ENCODE results near the gene KYAT1.
A peak's percentile ranks its signal among the peaks of the same experiment; 100 is the strongest.
"Not testable (repeated sequence)": the region's sequence is repeated elsewhere in the genome, so short reads cannot be mapped to it uniquely, and the experiment has no call there.

Gene KYAT1

GRCh38 chr9:128882677-128883603 is 1.2 kb upstream of the KYAT1 start:
- peaks cover 10 to 14% of the 10 kb centered on the region in 2 donors for H3K36me3 ChIP-seq (ENCODE audit: control insufficient read depth in 1 of 2, insufficient read depth in 2 of 2, low read length in 2 of 2)
- peaks cover 14 to 39% of the 10 kb centered on the region in 2 donors for H3K4me1 ChIP-seq (ENCODE audit: control insufficient read depth in 1 of 2, insufficient read depth in 2 of 2, low read length in 2 of 2)
- no peaks in the 10 kb centered on the region for H3K9me3 ChIP-seq (ENCODE audit: control insufficient read depth in 1 of 2, low read length in 2 of 2)
- H3K27ac ChIP-seq (ENCODE audit: low read length) = peak overlapping the region; percentile 98
- peak overlapping the region; percentile 85 to 100 for H3K4me3 ChIP-seq (ENCODE audit: low read depth in 1 of 2, low read length in 2 of 2)
- H3K27me3 ChIP-seq (ENCODE audit: low read depth, low read length) = no peaks in the 10 kb centered on the region

DNA sequence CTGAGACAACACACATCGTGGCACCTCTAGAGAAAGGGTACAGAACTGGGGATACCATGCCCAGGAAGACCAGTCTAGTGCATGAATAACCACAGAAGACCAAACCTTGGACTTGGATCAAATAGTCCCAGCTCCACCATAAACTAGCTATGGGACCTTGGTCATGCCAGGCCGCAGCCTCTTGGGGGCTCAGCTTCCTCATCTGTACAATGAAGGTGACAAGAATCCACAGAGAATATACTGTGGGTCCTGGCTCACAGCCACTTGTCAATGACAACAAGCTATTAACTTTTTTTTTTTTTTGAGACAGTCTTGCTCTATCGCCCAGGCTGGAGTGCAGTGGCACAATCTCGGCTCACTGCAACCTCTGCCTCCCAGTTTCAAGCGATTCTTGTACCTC is 3.9 kb downstream of the KYAT1 start:
- Histone ChIP-seq H3K36me3 (ENCODE audit: control insufficient read depth in 1 of 2, insufficient read depth in 2 of 2, low read length in 2 of 2) (no peaks in the 10 kb centered on the region), H3K27ac (ENCODE audit: low read length) (no peak overlapping the region), H3K4me3 (ENCODE audit: low read depth in 1 of 2, low read length in 2 of 2) (no peak overlapping the region), H3K27me3 (ENCODE audit: low read depth, low read length) (no peaks in the 10 kb centered on the region), H3K9me3 (ENCODE audit: control insufficient read depth in 1 of 2, low read length in 2 of 2) (no peaks in the 10 kb centered on the region), H3K4me1 (ENCODE audit: control insufficient read depth in 1 of 2, insufficient read depth in 2 of 2, low read length in 2 of 2) (peaks cover 2 to 3% of the 10 kb centered on the region in 2 donors)

- H3K27ac ChIP-seq (ENCODE audit: low read length); H3K4me3 ChIP-seq (ENCODE audit: low read depth in 1 of 2, low read length in 2 of 2); H3K9me3 ChIP-seq (ENCODE audit: control insufficient read depth in 1 of 2, low read length in 2 of 2); H3K36me3 ChIP-seq (ENCODE audit: control insufficient read depth in 1 of 2, insufficient read depth in 2 of 2, low read length in 2 of 2); H3K27me3 ChIP-seq (ENCODE audit: low read depth, low read length); H3K4me1 ChIP-seq (ENCODE audit: control insufficient read depth in 1 of 2, insufficient read depth in 2 of 2, low read length in 2 of 2): not testable (repeated sequence)
These were observed 10.8 kb downstream of the KYAT1 start for GRCh38 chr9:128870941-128871265.

DNA sequence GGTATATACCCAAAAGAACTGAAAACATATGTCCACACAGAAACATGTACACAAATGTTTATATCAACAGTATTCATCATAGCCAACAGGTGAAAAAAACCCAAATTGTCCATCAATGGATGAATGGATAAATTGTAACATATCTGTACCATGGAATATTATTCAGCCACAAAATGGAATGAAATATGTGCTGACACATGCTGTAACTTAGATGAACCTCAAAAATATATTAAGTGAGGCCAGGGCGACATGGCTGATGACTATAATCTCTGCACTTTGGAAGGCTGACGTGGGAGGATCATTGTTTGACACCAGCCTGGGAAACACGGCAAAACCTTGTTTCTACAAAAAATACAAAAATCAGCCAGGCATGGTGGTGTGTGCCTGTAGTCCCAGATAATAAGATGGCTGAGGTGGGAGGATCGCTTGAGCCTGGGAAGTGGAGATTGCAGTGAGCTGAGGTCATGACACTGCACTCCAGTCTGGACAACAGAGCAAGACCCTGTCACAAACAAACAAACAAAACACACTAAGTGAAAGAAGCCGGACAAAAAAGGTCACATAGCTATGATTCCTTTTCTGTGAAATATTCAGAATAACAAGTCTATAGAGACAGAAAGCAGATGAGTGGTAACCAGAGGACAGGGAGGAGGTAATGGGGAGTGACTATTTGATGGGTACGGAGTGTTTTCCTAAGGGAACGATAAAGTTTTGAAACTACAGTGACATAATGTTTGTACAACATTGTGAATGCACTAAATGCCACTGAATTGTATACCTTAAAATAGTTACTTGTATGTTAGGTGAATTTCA is 11.4 kb downstream of the KYAT1 start:
- Histone ChIP-seq H3K9me3 (ENCODE audit: control insufficient read depth in 1 of 2, low read length in 2 of 2) (no peaks in the 10 kb centered on the region), H3K27ac (ENCODE audit: low read length) (no peak overlapping the region), H3K27me3 (ENCODE audit: low read depth, low read length) (no peaks in the 10 kb centered on the region), H3K4me3 (ENCODE audit: low read depth in 1 of 2, low read length in 2 of 2) (no peak overlapping the region), H3K4me1 (ENCODE audit: control insufficient read depth in 1 of 2, insufficient read depth in 2 of 2, low read length in 2 of 2) (no peaks in the 10 kb centered on the region), H3K36me3 (ENCODE audit: control insufficient read depth in 1 of 2, insufficient read depth in 2 of 2, low read length in 2 of 2) (no peaks in the 10 kb centered on the region)

GRCh38 chr9:128863647-128864046 is 18.1 kb downstream of the KYAT1 start:
- no peaks in the 10 kb centered on the region for H3K9me3 ChIP-seq (ENCODE audit: control insufficient read depth in 1 of 2, low read length in 2 of 2)
- no peak overlapping the region for H3K27ac ChIP-seq (ENCODE audit: low read length)
- H3K4me3 ChIP-seq (ENCODE audit: low read depth in 1 of 2, low read length in 2 of 2) = no peak overlapping the region
- no peaks in the 10 kb centered on the region for H3K27me3 ChIP-seq (ENCODE audit: low read depth, low read length)
- H3K4me1 ChIP-seq (ENCODE audit: control insufficient read depth in 1 of 2, insufficient read depth in 2 of 2, low read length in 2 of 2) = no peaks in the 10 kb centered on the region
- H3K36me3 ChIP-seq (ENCODE audit: control insufficient read depth in 1 of 2, insufficient read depth in 2 of 2, low read length in 2 of 2) = no peaks in the 10 kb centered on the region

DNA sequence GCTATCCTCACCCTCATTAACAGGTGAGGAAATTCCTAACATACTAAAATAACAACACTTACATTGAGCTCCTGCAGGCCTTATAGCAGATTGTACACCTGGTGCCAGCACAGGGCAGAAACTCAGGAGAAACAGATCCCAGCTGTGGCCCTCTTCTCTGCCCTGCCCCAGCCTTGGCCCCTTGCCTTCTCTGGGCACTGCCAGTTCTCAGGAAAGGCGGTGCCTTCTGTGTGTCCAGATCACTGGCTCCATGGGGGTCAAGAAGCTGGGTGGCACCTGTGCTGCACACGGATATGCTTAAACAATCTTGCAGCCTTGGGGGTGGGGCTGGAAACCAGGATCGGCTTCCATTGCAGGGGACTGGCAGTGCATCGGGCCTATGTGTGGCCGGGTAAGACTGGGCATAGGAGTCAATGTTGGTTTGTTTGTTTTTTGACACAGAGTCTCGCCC is 19.3 kb downstream of the KYAT1 start:
- Histone ChIP-seq H3K4me3 (ENCODE audit: low read depth in 1 of 2, low read length in 2 of 2) (no peak overlapping the region), H3K4me1 (ENCODE audit: control insufficient read depth in 1 of 2, insufficient read depth in 2 of 2, low read length in 2 of 2) (no peaks in the 10 kb centered on the region), H3K27ac (ENCODE audit: low read length) (no peak overlapping the region), H3K9me3 (ENCODE audit: control insufficient read depth in 1 of 2, low read length in 2 of 2) (no peaks in the 10 kb centered on the region), H3K36me3 (ENCODE audit: control insufficient read depth in 1 of 2, insufficient read depth in 2 of 2, low read length in 2 of 2) (no peaks in the 10 kb centered on the region), H3K27me3 (ENCODE audit: low read depth, low read length) (no peaks in the 10 kb centered on the region)

DNA sequence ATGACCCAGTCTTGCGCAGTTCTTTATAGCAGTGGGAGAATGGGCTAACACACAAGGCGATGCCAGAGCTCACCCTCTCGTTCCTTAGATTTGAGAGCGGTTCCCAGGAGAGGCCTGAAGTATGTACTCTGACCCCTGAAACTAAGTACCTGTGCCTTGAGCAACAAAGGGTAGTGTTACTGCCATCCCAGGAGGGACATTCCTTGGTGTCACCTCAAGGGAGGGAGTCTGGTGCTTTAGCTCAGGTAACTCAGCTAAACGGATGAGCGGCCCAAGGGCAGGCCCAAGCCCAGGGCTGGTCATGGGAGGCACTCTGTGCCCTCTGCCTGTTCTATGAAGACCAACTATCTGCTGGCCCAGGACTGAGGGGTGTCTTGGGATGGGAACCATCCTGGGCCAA is 20.2 kb downstream of the KYAT1 start:
- no peaks in the 10 kb centered on the region for H3K36me3 ChIP-seq (ENCODE audit: control insufficient read depth in 1 of 2, insufficient read depth in 2 of 2, low read length in 2 of 2)
- no peaks in the 10 kb centered on the region for H3K9me3 ChIP-seq (ENCODE audit: control insufficient read depth in 1 of 2, low read length in 2 of 2)
- no peak overlapping the region for H3K27ac ChIP-seq (ENCODE audit: low read length)
- no peaks in the 10 kb centered on the region for H3K27me3 ChIP-seq (ENCODE audit: low read depth, low read length)
- no peak overlapping the region for H3K4me3 ChIP-seq (ENCODE audit: low read depth in 1 of 2, low read length in 2 of 2)
- no peaks in the 10 kb centered on the region for H3K4me1 ChIP-seq (ENCODE audit: control insufficient read depth in 1 of 2, insufficient read depth in 2 of 2, low read length in 2 of 2)

DNA sequence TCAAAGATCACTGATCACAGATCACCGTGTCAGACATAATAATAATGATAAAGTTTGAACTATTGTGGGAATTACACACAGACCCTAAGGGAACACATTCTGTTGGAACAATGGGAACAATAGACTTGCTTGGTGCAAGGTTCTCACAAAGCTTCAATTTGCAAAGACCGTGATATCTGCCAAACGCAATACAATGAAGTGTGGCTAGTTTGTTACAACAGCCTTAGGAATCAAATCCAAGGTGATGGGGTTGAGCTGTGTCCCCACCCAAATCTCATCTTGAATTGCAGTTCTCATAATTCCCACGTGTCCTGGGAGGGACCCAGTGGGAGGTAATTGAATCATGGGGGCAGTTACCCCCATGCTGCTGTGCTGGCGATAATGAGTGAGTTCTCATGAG is 20.8 kb downstream of the KYAT1 start:
- H3K4me1 ChIP-seq (ENCODE audit: control insufficient read depth in 1 of 2, insufficient read depth in 2 of 2, low read length in 2 of 2) = no peaks in the 10 kb centered on the region
- H3K27ac ChIP-seq (ENCODE audit: low read length) = no peak overlapping the region
- H3K4me3 ChIP-seq (ENCODE audit: low read depth in 1 of 2, low read length in 2 of 2) = no peak overlapping the region
- no peaks in the 10 kb centered on the region for H3K36me3 ChIP-seq (ENCODE audit: control insufficient read depth in 1 of 2, insufficient read depth in 2 of 2, low read length in 2 of 2)
- H3K9me3 ChIP-seq (ENCODE audit: control insufficient read depth in 1 of 2, low read length in 2 of 2) = no peaks in the 10 kb centered on the region
- no peaks in the 10 kb centered on the region for H3K27me3 ChIP-seq (ENCODE audit: low read depth, low read length)

DNA sequence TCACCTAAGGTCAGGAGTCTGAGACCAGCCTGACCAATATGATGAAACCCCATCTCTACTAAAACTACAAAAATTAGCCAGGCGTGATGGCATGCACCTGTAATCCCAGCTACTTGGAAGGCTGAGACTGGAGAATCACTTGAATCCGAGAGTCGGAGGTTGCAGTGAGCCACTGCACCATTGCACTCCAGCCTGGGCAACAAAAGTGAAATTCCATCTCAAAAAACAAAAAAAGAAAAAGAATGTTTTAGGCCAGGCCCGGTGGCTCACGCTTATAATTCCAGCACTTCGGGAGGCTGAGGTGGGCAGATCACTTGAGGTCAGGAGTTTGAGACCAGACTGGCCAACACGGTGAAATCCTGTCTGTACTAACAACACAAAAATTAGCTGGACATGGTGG is 23.3 kb downstream of the KYAT1 start:
- H3K9me3 ChIP-seq (ENCODE audit: control insufficient read depth in 1 of 2, low read length in 2 of 2); H3K27me3 ChIP-seq (ENCODE audit: low read depth, low read length); H3K27ac ChIP-seq (ENCODE audit: low read length); H3K4me3 ChIP-seq (ENCODE audit: low read depth in 1 of 2, low read length in 2 of 2); H3K36me3 ChIP-seq (ENCODE audit: control insufficient read depth in 1 of 2, insufficient read depth in 2 of 2, low read length in 2 of 2); H3K4me1 ChIP-seq (ENCODE audit: control insufficient read depth in 1 of 2, insufficient read depth in 2 of 2, low read length in 2 of 2): not testable (repeated sequence)

DNA sequence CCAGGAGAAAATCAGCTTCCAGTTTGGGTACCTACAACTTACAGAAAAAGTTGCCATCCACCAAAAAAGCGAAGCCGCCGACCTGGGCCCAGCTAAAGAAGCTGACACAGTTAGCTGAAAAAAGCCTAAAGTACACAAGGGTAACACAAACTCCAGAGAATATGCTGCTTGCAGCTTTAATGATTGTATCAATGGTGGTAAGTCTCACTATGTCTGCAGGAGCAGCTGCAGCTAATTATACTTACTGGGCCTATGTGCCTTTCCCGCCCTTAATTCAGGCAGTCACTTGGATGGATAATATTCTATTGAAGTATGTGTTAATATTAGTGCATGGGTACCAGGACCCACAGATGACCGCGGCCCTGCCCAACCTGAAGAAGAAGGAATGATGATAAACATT is 27.3 kb downstream of the KYAT1 start:
- not testable (repeated sequence) for H3K27me3 ChIP-seq (ENCODE audit: low read depth, low read length); H3K4me3 ChIP-seq (ENCODE audit: low read depth in 1 of 2, low read length in 2 of 2); H3K36me3 ChIP-seq (ENCODE audit: control insufficient read depth in 1 of 2, insufficient read depth in 2 of 2, low read length in 2 of 2); H3K9me3 ChIP-seq (ENCODE audit: control insufficient read depth in 1 of 2, low read length in 2 of 2); H3K4me1 ChIP-seq (ENCODE audit: control insufficient read depth in 1 of 2, insufficient read depth in 2 of 2, low read length in 2 of 2); H3K27ac ChIP-seq (ENCODE audit: low read length)

DNA sequence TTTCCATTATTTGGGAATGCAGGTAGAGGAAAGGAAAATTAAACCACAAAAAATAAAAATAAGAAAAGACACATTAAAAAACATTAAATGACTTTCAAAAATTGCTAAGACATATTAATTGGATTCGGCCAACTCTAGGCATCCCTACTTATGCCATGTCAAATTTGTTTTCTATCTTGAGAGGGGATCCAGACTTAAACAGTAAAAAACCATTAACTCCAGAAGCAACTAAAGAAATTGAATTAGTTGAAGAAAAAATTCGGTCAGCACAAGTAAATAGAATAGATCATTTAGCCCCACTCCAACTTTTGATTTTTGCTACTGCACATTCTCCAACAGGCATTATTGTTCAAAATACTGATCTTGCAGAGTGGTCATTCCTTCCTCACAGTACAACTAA is 29.1 kb downstream of the KYAT1 start:
- H3K27me3 ChIP-seq (ENCODE audit: low read depth, low read length) = not testable (repeated sequence)

More for the DNA sequence above, 29.1 kb downstream of the KYAT1 start:
- H3K4me1 ChIP-seq (ENCODE audit: control insufficient read depth in 1 of 2, insufficient read depth in 2 of 2, low read length in 2 of 2); H3K36me3 ChIP-seq (ENCODE audit: control insufficient read depth in 1 of 2, insufficient read depth in 2 of 2, low read length in 2 of 2); H3K4me3 ChIP-seq (ENCODE audit: low read depth in 1 of 2, low read length in 2 of 2); H3K9me3 ChIP-seq (ENCODE audit: control insufficient read depth in 1 of 2, low read length in 2 of 2); H3K27ac ChIP-seq (ENCODE audit: low read length): not testable (repeated sequence)

Measured in muscle layer of duodenum (tissue), 2 donors.